Motor neuron (in vitro differentiated cells): ENCODE measurements around the gene PLXNA4. TPM values are rescaled to one million over a fixed set of nuclear protein-coding genes. Genes with fewer than 3 reads are reported as not detected.

ENCODE experiments used
- ATAC-seq, 8 experiments: fragments of 200-7000 bp; cut with Tn5 transposase; replicated peaks in 6 of 8; 2 replicates each; pipeline ENCODE4 v1.8.0; 2021; ENCODE audit warnings: mild to moderate bottlenecking in 8 of 8, moderate library complexity in 8 of 8
- H3K27ac ChIP-seq, 2 donors: fragments of 250-450 bp; sonication (Bioruptor Pico); 2 replicates each; pipeline ENCODE4 v1.9.0; 2021; ENCODE audit warnings: antibody characterized with exemption in 2 of 2, mild to moderate bottlenecking in 2 of 2, moderate library complexity in 1 of 2
- H3K4me1 ChIP-seq, 2 donors: fragments of 250-450 bp; sonication (Bioruptor Pico); replicated peaks in 1 of 2; 2 replicates each; pipeline ENCODE4 v1.6.1; 2021; ENCODE audit warnings: antibody characterized with exemption in 2 of 2, mild to moderate bottlenecking in 2 of 2, moderate library complexity in 1 of 2
- H3K4me3 ChIP-seq, 5 donors: fragments of 250-450 bp; sonication (Bioruptor Pico); 2 replicates each; pipeline ENCODE4 v1.9.0; 2021; ENCODE audit warnings: antibody characterized with exemption in 5 of 5, mild to moderate bottlenecking in 5 of 5, moderate library complexity in 4 of 5
- WGBS, 10 experiments: fragments of 450-650 bp; shearing (Covaris generic); methylation state at CpG; one replicate each; pipeline ENCODE4 v1.0.0; 2022; 5-methylcytosine and 5-hydroxymethylcytosine counted together
- in situ Hi-C, 9 experiments: fragments of 400-800 bp; cut with MboI; loops; one replicate each; pipeline ENCODE4 v1.15.0; 2021; ENCODE audit warnings: low sequenced_read_pairs in 9 of 9, low pct_unique_long_range_greater_than_20kb in 2 of 9; ENCODE audit not compliant: unreplicated experiment in 9 of 9
- total RNA-seq, 8 experiments: library from RNA; unstranded; fragments of 300-600 nt; gene quantifications; 2 replicates each; pipeline versions ENCODE4 v1.2.3 to v1.2.4, GENCODE V29; 2022

Gene PLXNA4
- total RNA-seq, 8 experiments from 2014 or later = 0.38 to 8.5 (median 2.6) TPM

DNA sequence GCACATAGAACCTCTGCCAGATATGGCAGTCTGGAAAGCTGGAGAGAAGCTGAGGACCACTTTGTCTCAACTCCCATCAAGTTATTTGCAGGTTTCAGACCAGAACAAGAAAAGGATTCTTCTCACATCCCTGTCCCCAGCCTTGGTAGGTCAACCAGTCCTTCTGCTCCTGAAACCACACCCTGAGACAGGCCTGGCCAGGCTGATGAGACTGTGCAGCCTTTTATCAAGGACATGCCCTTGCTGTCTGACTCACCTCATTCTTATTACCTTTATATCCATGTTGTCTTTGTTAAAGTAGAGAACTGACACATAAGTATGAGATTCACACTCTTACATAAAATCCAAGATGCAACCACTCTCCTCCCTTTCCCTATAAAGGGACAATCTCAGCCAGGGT lies 354.9 kb downstream of the PLXNA4 start:
- H3K27ac ChIP-seq = no peak overlapping the region
- peaks cover 17 to 19% of the 10 kb centered on the region in 2 donors for H3K4me1 ChIP-seq
- ATAC-seq = peak in 1 of 8 experiments; percentile 31
- in situ Hi-C loops = no loop called here
- H3K4me3 ChIP-seq = no peak overlapping the region

DNA sequence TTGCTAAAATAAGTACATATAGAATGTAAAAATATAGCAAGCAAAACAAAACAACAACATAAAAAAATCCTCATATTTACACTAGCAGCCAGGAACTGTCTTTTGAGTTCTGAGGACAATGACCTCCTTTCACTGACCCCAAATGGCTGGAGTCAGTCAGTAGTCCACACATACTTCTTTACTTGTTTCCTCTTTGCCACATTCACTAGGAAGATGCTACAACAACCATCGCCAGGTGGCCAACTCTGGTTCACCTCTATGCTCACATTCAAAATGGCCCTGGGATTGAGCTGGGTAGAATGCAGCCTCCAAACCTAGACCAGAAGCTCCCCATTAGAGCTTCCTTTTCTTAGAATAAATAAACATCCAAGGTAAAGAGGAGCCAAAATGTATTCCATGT lies 356.2 kb downstream of the PLXNA4 start:
- in situ Hi-C loops = no loop called here
- Histone ChIP-seq H3K27ac (no peak overlapping the region), H3K4me3 (no peak overlapping the region), H3K4me1 (peaks cover 8 to 19% of the 10 kb centered on the region in 2 donors)
- WGBS, 10 experiments = 60 to 100% (median 74%) methylated on average over 1 of the region's 1 CpG; no CpG with 5 or more reads in 6 of the 10 experiments
- no peak for ATAC-seq

GRCh38 chr7:132218876-132219275 lies 357.4 kb downstream of the PLXNA4 start:
- no peak for ATAC-seq
- WGBS, 10 experiments = 54 to 79% (median 61%) methylated on average over 2 to 4 of the region's 4 CpGs; no CpG with 5 or more reads in 4 of the 10 experiments
- in situ Hi-C loops = no loop called here
- Histone ChIP-seq H3K27ac (no peak overlapping the region), H3K4me1 (peaks cover 11 to 19% of the 10 kb centered on the region in 2 donors), H3K4me3 (no peak overlapping the region)

DNA sequence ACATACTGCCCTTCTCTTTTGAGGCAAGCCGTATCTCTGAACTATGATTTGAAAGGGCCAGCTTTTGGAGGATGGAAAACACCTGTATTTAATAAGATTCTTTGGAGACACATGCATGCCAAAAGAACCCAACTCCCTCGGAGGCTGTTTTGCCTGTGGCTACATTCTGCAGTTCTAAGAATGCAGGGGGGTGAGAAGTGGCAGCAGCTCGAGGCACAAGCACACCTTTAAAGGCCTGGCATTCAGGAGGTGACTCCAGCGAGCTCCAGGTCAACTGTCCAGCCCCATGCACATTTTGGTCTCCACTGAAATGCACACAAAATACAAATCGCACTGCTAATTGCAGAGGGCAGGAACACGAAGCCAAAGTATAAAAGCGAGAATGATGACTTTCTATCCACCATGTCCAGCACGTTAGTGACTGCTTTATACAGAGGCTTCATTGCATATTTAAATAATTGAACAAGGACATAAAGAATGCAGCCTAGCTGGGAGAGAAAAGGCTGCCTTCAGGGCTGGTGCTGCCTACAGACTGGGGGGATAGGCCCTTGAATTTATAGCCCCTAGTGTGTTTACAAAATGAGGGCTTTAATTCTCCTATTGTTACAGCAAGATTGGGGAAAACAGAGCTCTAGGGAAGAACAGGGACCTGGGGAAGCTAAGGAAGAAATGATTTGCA lies 359.3 kb downstream of the PLXNA4 start:
- WGBS, 10 experiments = 36 to 80% (median 54%) methylated on average over 1 to 8 of the region's 8 CpGs; no CpG with 5 or more reads in 3 of the 10 experiments
- in situ Hi-C loops = no loop called here
- Histone ChIP-seq H3K27ac (no peak overlapping the region), H3K4me3 (no peak overlapping the region), H3K4me1 (peaks cover 11 to 19% of the 10 kb centered on the region in 2 donors)
- ATAC-seq = peak in 2 of 8 experiments; percentile 33 to 55

GRCh38 chr7:132214452-132214851 lies 361.8 kb downstream of the PLXNA4 start:
- ATAC-seq = no peak
- Histone ChIP-seq H3K4me3 (no peak overlapping the region), H3K27ac (no peak overlapping the region), H3K4me1 (peaks cover 11 to 19% of the 10 kb centered on the region in 2 donors)
- in situ Hi-C loops = no loop called here
- WGBS, 10 experiments = 0 to 100% (median 70%) methylated on average over 1 to 4 of the region's 6 CpGs; no CpG with 5 or more reads in 3 of the 10 experiments

- Histone ChIP-seq H3K27ac (no peak overlapping the region), H3K4me3 (no peak overlapping the region), H3K4me1 (peaks cover 11 to 19% of the 10 kb centered on the region in 2 donors)
- no peak for ATAC-seq
- in situ Hi-C loops = no loop called here
- WGBS, 10 experiments = 58 to 100% (median 74%) methylated on average over 1 to 4 of the region's 5 CpGs; no CpG with 5 or more reads in 5 of the 10 experiments
Observed at GRCh38 chr7:132213583-132213982, 362.7 kb downstream of the PLXNA4 start.

GRCh38 chr7:132211971-132212370 lies 364.3 kb downstream of the PLXNA4 start:
- H3K4me1 ChIP-seq = peaks cover 13 to 15% of the 10 kb centered on the region in 2 donors
- in situ Hi-C loops = no loop called here
- 80 to 88% (median 80%) methylated on average over 1 to 2 of the region's 4 CpGs; no CpG with 5 or more reads in 6 of the 10 experiments for WGBS, 10 experiments
- H3K27ac ChIP-seq = no peak overlapping the region
- H3K4me3 ChIP-seq = no peak overlapping the region
- ATAC-seq = no peak

- WGBS, 10 experiments = 67 to 100% (median 94%) methylated on average over 1 to 4 of the region's 14 CpGs; no CpG with 5 or more reads in 5 of the 10 experiments
- no peak overlapping the region for H3K27ac ChIP-seq
- ATAC-seq = no peak
- peaks cover 20 to 25% of the 10 kb centered on the region in 2 donors for H3K4me1 ChIP-seq
- in situ Hi-C loops = no loop called here
- H3K4me3 ChIP-seq = no peak overlapping the region
Observed at GRCh38 chr7:132210821-132211220, 365.4 kb downstream of the PLXNA4 start.

DNA sequence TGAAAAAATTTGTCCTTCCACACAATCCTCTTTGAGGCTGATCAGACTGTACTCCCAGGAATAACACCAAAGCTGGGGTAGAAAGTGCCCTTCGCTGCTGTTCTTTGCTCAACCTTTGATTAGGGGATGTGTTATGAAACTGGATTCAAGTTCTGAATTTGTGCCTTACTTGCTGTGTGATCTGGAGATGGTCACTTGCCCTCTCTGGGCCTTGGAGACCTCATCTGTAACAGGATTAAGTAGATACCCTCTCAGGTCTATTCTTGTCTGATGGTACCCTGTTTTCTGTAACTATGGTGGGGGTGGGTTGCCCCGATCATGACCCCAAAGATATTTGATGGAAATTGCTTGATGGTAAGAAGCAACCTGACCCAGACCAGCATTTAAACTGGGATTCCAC lies 368.5 kb downstream of the PLXNA4 start:
- in situ Hi-C loops = no loop called here
- Histone ChIP-seq H3K4me1 (peaks cover 24 to 32% of the 10 kb centered on the region in 2 donors), H3K4me3 (no peak overlapping the region), H3K27ac (peak overlapping the region in 1 of 2 donors; percentile 19)
- ATAC-seq = no peak
- WGBS, 10 experiments = 5 to 100% (median 78%) methylated on average over 1 to 2 of the region's 2 CpGs; no CpG with 5 or more reads in 5 of the 10 experiments

DNA sequence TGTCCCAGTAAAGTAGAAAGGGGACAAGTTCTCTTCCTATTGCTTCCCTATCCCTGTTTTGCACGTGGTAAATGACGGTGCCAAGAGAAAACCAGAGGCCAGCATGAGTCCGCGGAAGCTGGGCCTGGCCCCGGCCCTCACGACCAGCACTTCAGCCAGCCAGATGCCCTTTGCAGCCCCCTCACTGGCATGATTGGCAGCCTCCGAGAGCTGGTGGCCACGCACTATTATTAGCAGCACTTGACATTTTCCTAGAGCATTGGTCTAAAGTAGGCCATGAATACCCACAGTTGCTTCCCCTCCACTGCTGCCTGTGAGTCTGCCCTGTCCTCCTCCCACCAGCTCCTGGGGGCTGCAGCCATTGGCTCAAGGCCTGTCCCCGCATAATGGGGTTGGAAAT lies 369.1 kb downstream of the PLXNA4 start:
- H3K27ac ChIP-seq = peak overlapping the region; percentile 21 to 66
- H3K4me1 ChIP-seq = peaks cover 24 to 32% of the 10 kb centered on the region in 2 donors
- WGBS, 10 experiments = 33 to 100% (median 82%) methylated on average over 1 to 9 of the region's 9 CpGs; no CpG with 5 or more reads in 2 of the 10 experiments
- ATAC-seq = no peak
- H3K4me3 ChIP-seq = no peak overlapping the region
- in situ Hi-C loops = no loop called here

GRCh38 chr7:132206594-132206993 lies 369.7 kb downstream of the PLXNA4 start:
- 12 to 60% (median 41%) methylated on average over 1 to 3 of the region's 8 CpGs; no CpG with 5 or more reads in 2 of the 10 experiments for WGBS, 10 experiments
- in situ Hi-C loops = no loop called here
- peaks cover 24 to 32% of the 10 kb centered on the region in 2 donors for H3K4me1 ChIP-seq

DNA sequence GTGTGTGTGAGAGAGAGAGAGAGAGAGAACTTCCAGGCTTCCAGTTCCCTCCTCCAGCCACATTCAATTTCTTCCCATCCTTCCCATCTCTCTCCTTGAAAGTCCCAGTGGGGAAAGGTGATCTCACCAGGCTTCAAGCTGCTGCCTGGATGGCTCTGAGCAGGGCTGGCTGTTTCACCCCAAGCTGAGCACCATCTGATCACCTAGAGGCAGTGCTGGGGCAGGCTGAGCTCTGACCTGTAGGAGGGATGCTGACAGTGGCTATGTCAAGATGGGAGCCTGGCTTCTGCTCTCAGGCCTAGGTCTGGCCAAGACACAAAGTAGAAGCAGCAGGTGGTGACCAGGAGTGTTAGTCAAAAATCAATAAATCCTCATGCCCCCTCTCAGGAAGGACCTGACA lies 370.8 kb downstream of the PLXNA4 start:
- ATAC-seq = peak in 5 of 8 experiments; percentile 16 to 61 (median 40)
- in situ Hi-C loops = no loop called here
- peaks cover 24 to 32% of the 10 kb centered on the region in 2 donors for H3K4me1 ChIP-seq
- peak overlapping the region; percentile 3 to 66 for H3K27ac ChIP-seq
- H3K4me3 ChIP-seq = no peak overlapping the region

More at GRCh38 chr7:132206594-132206993, 369.7 kb downstream of the PLXNA4 start:
- peak in 5 of 8 experiments; percentile 27 to 89 (median 80) for ATAC-seq
- Histone ChIP-seq H3K27ac (peak overlapping the region; percentile 21 to 66), H3K4me3 (no peak overlapping the region)

DNA sequence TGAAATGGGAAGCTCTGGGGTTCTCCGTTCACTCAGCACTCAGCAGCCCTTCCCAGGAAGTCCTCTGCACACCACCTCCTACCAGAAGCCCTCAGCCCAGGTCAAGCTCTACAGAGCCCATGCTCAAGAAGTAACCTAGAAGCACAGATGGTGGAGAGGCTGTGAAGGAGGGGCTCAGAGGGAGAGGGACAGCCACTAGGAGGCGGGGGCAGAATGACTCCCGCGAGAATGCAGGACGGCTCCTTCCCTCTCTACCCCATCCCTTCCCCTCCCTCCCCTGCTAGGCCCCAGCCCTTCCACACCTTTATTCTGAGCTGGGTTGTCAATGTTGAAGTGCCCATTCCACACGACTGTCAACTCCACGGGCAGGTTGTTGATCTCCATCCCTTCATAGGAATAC lies 373.2 kb downstream of the PLXNA4 start:
- H3K27ac ChIP-seq = no peak overlapping the region
- in situ Hi-C loops = no loop called here
- 20 to 80% (median 23%) methylated on average over 1 to 3 of the region's 7 CpGs; no CpG with 5 or more reads in 7 of the 10 experiments for WGBS, 10 experiments
- peaks cover 24 to 32% of the 10 kb centered on the region in 2 donors for H3K4me1 ChIP-seq
- no peak overlapping the region for H3K4me3 ChIP-seq
- ATAC-seq = no peak
